Measurements from ENCODE around the gene PHRF1. TPM values are rescaled to one million over a fixed set of nuclear protein-coding genes. Genes with fewer than 3 reads are reported as not detected.

The PHRF1 gene
- total and polyA plus RNA-seq, 4 donors, result 2.4 to 25.2 (median 18.8) TPM

DNA sequence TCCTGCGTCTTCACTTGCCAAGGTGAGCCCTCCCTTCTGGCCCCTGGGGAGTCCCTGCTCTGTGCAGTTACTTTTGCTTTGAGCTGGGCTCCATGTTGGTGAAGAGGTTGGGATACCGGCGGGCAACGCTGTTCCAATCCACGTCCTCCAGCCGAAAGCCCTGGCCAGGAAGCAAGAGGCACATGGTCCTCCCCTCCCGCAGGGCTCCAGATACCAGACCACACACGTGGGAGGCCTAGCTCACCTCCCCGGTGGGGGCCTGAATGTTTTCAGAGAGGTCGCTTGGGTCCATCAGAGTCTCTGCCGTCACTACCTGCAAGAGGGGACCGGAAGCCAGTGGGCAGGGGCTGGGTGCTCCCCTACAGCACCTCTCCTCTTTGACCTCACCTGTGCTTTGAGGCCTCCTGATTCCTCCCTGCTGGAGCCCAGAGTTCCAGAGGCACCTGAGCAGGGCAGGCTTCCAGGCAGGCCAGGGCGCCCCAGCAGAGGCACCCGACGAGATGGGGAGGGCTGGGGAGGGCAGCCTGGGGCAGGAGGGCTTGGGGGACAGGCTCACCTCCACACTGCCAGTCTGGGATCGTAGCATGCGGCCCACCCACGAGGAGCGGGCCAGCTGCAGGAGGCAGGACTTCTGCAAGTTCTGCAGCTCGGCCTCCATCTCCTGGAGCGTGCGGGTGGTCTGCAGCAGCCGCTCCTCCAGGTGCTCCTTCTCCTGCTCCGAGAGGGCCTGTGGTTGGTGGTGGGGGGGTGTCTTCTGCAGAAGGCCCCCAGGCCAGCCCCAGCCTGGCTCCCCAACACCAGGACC is 18.7 kb upstream of the PHRF1 start:
- no peak overlapping the region for H3K4me3 ChIP-seq (ENCODE audit: low read depth in 1 of 3, low read length in 3 of 3)
- H3K4me1 ChIP-seq (ENCODE audit: control insufficient read depth in 4 of 4, insufficient read depth in 4 of 4, low read length in 3 of 4), result peaks cover 23 to 44% (median 31%) of the 10 kb centered on the region in 4 donors
- no peaks in the 10 kb centered on the region for H3K27me3 ChIP-seq (ENCODE audit: control insufficient read depth in 4 of 4, insufficient read depth in 4 of 4, low read length in 3 of 4)
- no peak for TF ChIP-seq TAF1 (conservative IDR thresholded peaks at IDR 0.05)
- TF ChIP-seq NR2F2 (IDR thresholded peaks at IDR 0.05), result no peak
- TF ChIP-seq, protein P1, sequence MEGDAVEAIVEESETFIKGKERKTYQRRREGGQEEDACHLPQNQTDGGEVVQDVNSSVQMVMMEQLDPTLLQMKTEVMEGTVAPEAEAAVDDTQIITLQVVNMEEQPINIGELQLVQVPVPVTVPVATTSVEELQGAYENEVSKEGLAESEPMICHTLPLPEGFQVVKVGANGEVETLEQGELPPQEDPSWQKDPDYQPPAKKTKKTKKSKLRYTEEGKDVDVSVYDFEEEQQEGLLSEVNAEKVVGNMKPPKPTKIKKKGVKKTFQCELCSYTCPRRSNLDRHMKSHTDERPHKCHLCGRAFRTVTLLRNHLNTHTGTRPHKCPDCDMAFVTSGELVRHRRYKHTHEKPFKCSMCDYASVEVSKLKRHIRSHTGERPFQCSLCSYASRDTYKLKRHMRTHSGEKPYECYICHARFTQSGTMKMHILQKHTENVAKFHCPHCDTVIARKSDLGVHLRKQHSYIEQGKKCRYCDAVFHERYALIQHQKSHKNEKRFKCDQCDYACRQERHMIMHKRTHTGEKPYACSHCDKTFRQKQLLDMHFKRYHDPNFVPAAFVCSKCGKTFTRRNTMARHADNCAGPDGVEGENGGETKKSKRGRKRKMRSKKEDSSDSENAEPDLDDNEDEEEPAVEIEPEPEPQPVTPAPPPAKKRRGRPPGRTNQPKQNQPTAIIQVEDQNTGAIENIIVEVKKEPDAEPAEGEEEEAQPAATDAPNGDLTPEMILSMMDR (IDR thresholded peaks at IDR 0.05; ENCODE audit: low read depth, low read length, missing input control), result no peak
- TF ChIP-seq, protein P2, sequence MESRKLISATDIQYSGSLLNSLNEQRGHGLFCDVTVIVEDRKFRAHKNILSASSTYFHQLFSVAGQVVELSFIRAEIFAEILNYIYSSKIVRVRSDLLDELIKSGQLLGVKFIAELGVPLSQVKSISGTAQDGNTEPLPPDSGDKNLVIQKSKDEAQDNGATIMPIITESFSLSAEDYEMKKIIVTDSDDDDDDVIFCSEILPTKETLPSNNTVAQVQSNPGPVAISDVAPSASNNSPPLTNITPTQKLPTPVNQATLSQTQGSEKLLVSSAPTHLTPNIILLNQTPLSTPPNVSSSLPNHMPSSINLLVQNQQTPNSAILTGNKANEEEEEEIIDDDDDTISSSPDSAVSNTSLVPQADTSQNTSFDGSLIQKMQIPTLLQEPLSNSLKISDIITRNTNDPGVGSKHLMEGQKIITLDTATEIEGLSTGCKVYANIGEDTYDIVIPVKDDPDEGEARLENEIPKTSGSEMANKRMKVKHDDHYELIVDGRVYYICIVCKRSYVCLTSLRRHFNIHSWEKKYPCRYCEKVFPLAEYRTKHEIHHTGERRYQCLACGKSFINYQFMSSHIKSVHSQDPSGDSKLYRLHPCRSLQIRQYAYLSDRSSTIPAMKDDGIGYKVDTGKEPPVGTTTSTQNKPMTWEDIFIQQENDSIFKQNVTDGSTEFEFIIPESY (IDR thresholded peaks at IDR 0.05), result no peak
- TF ChIP-seq RXRA (IDR thresholded peaks at IDR 0.05), result no peak
- no peaks in the 10 kb centered on the region for H3K9me3 ChIP-seq (ENCODE audit: control insufficient read depth in 4 of 4, low read length in 3 of 4)
- no peak overlapping the region for H3K27ac ChIP-seq (ENCODE audit: low read depth in 1 of 2, low read length in 2 of 2)
- H3K9ac ChIP-seq (ENCODE audit: low read depth in 1 of 2, low read length in 2 of 2), result no peak overlapping the region
- 91% methylated on average over 24 of the region's 24 CpGs for WGBS
- DNase-seq (ENCODE audit: low spot score), result no peak
- peaks cover 0 to 4% (median 0%) of the 10 kb centered on the region in 4 donors for H3K36me3 ChIP-seq (ENCODE audit: control insufficient read depth in 4 of 4, insufficient read depth in 3 of 4, low read depth in 1 of 4, low read length in 3 of 4)

DNA sequence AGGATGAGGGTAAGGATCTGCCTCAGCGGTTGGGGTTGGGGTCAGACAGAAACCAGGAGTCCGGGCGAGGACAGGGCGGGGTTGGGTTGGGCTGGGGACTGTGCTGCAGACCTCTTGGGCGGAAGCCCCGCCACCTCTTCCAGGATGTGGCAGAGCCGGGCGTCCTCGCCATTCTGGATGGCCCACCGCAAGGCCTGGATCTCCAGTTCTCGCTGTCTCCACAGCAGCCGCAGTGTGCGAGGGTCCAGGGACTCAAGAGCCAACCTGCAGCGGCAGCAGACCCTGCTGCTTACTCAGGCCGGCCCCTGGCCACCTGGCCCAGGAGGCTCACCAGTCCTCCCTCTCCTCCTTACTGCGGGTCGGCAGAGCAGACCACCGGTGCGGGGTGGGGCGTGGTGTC is 17.8 kb upstream of the PHRF1 start:
- DNase-seq (ENCODE audit: low spot score), result no peak
- no peak overlapping the region for H3K9ac ChIP-seq (ENCODE audit: low read depth in 1 of 2, low read length in 2 of 2)
- no peaks in the 10 kb centered on the region for H3K27me3 ChIP-seq (ENCODE audit: control insufficient read depth in 4 of 4, insufficient read depth in 4 of 4, low read length in 3 of 4)
- H3K4me1 ChIP-seq (ENCODE audit: control insufficient read depth in 4 of 4, insufficient read depth in 4 of 4, low read length in 3 of 4), result peaks cover 21 to 45% (median 31%) of the 10 kb centered on the region in 4 donors
- 91% methylated on average over 20 of the region's 20 CpGs for WGBS
- peaks cover 0 to 7% (median 3%) of the 10 kb centered on the region in 4 donors for H3K36me3 ChIP-seq (ENCODE audit: control insufficient read depth in 4 of 4, insufficient read depth in 3 of 4, low read depth in 1 of 4, low read length in 3 of 4)
- H3K4me3 ChIP-seq (ENCODE audit: low read depth in 1 of 3, low read length in 3 of 3), result no peak overlapping the region
- no peak for TF ChIP-seq HNF4G (IDR thresholded peaks at IDR 0.05)
- no peak for TF ChIP-seq RXRA (IDR thresholded peaks at IDR 0.05)
- TF ChIP-seq GABPA (IDR thresholded peaks at IDR 0.05 in 1 of 2, conservative IDR thresholded peaks at IDR 0.05 in 1 of 2), result no peak
- no peak for TF ChIP-seq FOXA1 (IDR thresholded peaks at IDR 0.05)
- no peak for TF ChIP-seq SP1 (IDR thresholded peaks at IDR 0.05)
- TF ChIP-seq, protein P3, sequence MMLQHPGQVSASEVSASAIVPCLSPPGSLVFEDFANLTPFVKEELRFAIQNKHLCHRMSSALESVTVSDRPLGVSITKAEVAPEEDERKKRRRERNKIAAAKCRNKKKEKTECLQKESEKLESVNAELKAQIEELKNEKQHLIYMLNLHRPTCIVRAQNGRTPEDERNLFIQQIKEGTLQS (IDR thresholded peaks at IDR 0.05), result no peak
- no peak for TF ChIP-seq TAF1 (conservative IDR thresholded peaks at IDR 0.05)
- TF ChIP-seq FOXA2 (IDR thresholded peaks at IDR 0.05), result no peak
- TF ChIP-seq, protein P4, sequence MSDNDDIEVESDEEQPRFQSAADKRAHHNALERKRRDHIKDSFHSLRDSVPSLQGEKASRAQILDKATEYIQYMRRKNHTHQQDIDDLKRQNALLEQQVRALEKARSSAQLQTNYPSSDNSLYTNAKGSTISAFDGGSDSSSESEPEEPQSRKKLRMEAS (IDR thresholded peaks at IDR 0.05), result no peak
- TF ChIP-seq EGR1 (IDR thresholded peaks at IDR 0.05; ENCODE audit: low read depth in 2 of 2), result no peak
- TF ChIP-seq JUND (IDR thresholded peaks at IDR 0.05), result no peak
- no peak for TF ChIP-seq RAD21 (IDR thresholded peaks at IDR 0.05)
- TF ChIP-seq, protein P2 (IDR thresholded peaks at IDR 0.05), result no peak
- no peak for TF ChIP-seq HNF4A (conservative IDR thresholded peaks at IDR 0.05)
- TF ChIP-seq, protein P1 (IDR thresholded peaks at IDR 0.05; ENCODE audit: low read depth, low read length, missing input control), result no peak
- TF ChIP-seq NR2F2 (IDR thresholded peaks at IDR 0.05), result no peak
- H3K9me3 ChIP-seq (ENCODE audit: control insufficient read depth in 4 of 4, low read length in 3 of 4), result no peaks in the 10 kb centered on the region
- no peak overlapping the region for H3K27ac ChIP-seq (ENCODE audit: low read depth in 1 of 2, low read length in 2 of 2)
